GM12872 (cell line): Measurements from ENCODE around the gene TRPM7.

Experiments
- TF ChIP-seq, protein P1 (sequence below): IDR thresholded peaks from 3 replicates; pipeline ENCODE4 v1.5.1; 2011; ENCODE audit warnings: low read depth, mild to moderate bottlenecking, low read length, moderate library complexity; ENCODE audit not compliant: insufficient read depth

Gene TRPM7

DNA sequence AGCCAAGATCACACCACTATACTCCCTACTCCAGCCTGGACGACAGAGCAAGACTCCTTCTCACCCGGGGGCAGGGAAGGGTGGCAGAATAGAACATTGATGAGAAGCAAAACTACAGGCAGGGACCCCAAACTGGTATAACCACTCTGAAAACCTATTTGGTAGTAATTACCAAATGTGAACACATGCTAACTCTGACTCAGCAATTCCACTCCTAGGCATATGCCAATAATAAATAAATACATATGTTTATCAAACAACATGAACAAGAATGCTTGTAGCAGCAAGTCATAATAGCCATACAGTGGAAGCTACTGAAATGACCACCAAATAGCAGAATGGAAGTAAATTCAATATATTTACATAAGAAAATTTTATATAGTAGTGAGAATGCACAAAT is 109.1 kb downstream of the TRPM7 start:
- TF ChIP-seq, protein P1, sequence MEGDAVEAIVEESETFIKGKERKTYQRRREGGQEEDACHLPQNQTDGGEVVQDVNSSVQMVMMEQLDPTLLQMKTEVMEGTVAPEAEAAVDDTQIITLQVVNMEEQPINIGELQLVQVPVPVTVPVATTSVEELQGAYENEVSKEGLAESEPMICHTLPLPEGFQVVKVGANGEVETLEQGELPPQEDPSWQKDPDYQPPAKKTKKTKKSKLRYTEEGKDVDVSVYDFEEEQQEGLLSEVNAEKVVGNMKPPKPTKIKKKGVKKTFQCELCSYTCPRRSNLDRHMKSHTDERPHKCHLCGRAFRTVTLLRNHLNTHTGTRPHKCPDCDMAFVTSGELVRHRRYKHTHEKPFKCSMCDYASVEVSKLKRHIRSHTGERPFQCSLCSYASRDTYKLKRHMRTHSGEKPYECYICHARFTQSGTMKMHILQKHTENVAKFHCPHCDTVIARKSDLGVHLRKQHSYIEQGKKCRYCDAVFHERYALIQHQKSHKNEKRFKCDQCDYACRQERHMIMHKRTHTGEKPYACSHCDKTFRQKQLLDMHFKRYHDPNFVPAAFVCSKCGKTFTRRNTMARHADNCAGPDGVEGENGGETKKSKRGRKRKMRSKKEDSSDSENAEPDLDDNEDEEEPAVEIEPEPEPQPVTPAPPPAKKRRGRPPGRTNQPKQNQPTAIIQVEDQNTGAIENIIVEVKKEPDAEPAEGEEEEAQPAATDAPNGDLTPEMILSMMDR: no peak

DNA sequence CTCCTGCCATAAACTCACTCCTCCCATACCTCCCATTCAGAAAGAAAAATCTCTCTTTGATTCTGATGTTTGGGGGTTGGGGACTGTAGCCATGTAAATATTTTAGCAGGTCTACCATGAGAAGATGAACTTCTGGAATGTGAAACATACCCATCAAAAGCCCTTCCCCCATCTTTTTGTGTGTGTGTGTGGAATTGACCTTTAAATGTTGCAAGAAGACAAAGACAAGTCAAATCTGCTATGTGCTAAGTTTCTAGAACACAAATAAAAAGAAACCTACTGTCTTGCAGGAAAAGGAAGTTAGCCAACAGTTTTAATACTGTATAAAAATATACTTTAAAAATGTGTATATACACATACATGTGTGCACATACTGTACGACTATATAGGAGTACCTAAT is 110.4 kb downstream of the TRPM7 start:
- TF ChIP-seq, protein P1: no peak

DNA sequence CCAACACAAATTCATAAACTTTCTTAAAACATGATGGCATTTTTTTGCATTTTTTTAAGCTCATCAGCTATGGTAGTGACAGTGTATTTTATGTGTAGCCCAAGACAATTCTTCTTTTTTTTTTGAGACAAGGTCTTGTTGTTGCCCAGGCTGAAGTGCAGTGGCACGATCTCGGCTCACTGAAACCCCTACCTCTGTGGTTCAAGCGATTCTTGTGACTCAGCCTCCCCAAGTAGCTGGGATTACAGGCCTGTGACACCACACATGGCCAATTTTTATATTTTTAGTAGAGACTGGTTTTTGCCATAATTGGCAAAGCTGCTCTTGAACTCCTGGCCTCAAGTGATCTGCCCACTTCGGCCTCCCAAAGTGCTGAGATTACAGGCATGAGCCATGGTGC is 122.8 kb downstream of the TRPM7 start:
- TF ChIP-seq, protein P1: no peak

DNA sequence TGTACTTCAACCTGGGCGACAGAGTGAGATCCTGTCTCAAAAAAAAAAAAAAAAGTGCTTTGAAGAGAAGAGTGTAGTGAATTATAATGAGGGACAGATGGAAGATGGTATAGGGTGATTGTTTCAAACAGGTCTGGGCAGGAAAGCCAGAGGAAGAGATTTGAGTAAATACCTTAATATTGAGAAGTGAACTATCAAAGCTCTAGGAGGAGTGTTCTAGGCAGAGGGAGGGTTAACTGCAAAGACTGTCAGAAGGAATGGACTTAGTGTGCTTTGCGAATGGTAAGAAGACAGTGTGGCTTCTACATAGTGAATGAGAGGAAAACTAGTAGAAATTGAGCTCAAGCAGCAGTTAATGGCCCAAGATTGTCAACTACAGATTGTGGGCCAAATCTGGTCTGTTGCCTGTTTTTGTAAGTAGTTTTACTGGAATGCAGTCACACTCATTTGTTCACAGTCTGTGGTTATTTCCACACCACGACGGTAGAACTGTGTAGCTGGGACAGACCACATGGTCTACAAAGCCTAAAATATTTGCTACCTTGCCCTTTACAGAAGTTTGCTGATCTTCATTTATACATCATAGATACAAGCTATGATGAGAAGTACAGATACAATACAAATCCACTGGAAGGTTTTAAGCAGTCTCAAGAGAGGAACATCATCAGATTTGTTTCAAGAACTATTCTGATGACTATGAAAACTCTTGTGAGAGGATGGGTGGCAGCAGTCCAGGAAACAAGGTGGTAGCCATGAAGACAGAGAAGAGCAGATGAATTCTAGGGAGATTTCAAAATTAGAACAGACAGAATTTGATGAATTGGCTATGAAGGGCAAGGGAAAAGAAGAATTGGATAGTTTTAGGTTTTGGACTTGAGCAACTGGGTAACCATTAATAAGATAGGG is 123.6 kb downstream of the TRPM7 start:
- TF ChIP-seq, protein P1: no peak

DNA sequence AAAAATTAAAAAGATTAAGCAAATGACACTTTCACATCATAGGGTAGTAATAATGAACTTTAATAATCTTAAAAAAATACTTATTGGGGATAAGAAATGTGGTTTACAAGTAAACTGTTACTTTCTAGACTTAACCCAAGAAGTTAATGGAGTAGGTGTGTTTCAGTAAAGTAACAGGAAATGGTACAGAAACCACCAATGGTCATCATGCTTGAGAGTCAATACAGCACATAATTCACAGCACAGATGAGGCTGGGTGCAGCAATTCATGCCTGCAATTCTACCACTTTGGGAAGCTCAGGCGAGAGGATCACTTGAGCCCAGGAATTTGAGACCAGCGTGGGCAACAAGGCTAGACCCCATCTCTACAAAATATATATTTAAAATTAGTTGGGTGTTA is 128.6 kb downstream of the TRPM7 start:
- TF ChIP-seq, protein P1: no peak

DNA sequence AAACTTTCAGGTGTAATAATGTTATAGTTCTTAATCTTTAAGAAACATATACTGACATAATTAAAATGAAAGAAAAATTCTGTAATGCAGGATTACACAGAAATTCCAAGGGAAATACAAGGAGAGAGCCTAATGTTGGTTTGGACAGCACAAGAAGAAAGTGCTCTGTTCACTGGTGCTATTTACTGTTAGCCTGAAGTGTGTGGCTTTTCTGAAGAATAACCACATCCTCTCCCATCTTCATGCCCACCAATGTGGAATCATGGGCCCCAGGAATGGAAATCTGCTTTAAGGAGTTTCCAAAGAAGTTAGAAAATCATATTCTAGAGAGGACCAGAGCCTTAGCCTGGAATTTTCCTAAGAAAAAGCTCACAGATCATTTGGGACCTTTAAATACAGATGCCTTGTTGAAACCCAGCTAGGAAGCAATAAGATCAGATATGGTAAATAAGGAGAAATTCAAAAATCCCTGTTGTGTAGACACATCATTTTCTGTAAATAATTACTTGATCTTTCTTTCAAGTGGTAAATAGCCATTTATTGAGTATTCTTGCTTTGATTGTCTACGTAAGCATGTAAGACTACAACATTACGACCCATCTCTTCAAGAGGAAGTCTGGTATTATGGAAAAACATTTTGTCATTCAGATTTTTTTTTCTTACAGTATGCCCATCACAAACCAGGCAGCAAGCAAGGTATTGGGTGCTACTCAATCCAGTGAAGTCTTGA is 129.8 kb downstream of the TRPM7 start:
- TF ChIP-seq, protein P1: no peak

DNA sequence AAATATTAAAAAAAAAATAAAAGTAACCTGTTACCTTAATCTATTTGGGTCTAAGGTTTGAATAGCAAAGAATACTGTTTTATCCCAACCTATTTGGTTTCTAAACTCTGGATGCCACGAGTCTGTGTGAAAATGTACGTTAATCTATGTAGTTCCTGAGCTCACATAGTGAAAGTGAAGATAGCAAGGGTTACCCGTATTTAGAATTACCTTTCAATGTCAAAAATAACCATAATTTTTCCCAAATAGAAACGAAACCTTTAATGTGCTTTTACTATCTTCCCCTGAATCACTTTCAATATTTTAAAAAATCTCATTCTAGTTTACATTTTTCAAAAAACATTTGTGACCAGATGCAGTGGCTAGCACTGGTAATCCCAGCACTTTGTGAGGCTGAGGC is 134.4 kb downstream of the TRPM7 start:
- TF ChIP-seq, protein P1: no peak
